ENCODE results near the gene STXBP6.
"Not testable (repeated sequence)": the region's sequence is repeated elsewhere in the genome, so short reads cannot be mapped to it uniquely, and the experiment has no call there.

STXBP6 gene

DNA sequence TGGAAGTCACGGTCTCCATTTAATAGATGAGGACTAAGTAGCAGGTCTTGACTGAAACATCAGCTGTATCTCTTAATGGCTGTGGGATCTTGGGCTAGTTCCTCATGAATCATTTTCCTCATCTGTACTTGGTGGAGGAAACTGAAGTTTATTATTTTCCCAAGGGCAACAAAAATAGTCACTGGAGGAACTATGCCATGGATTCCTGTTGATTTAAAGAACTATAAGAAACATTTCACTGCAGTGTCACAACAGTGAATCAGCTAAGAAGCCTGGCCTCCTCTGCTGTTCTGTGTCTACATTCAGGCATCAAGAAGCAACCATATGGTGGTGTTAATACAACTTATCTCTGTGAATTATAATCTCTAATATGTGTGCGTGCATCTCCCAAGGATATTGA lies 200.5 kb downstream of the STXBP6 start:
- no peak for DNase-seq

DNA sequence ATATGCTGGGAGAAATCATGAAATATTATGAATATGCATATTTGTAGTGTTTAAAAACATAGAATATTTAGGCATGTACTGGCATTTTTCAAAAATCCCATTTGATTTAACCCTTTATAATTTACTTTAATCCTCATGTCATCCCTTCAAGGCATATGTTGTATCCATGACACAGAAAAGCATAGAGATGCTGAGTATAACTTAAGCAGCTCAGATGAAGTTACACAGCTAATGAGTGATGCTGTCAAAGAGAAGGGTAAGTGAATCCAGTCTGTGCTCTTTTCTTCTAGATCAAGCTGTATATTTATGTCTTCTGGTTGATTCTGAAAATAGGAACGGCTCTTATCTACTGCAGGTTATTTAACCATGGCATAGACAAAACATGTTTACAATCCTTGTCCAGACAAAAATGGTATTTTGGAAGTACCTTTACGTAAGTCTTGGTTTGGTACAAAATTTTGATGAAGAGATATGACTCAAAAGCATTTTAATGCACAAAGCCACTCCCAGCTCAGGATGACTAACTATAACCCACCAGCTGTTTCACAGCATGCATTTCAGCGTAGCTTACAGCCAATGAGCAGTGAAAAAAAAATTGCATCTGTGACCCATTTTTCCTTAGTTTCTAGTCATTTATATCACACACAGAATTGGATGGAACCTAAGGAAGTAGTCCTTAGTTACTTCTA lies 201.7 kb downstream of the STXBP6 start:
- DNase-seq: no peak

- no peak for DNase-seq
Observed at GRCh38 chr14:24847568-24848095, 202.3 kb downstream of the STXBP6 start.

DNA sequence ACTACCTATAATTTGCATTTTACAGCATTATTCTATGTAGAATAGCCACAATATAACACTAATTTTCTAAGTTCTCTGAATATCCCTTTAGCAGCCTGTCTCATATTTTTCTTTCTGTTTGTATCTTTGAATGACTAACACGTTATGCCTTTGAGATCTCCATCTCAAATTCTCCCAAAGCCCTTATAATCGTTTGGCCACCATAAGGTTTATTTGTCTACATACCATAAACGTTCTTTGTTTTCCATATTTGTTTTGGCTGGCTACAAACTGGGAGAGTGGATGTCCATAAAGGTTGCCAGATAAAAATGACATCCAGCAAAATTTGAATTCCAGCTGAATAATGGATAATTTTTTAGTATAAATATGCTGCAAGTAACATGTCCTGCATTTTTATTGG lies 203.7 kb downstream of the STXBP6 start:
- DNase-seq: no peak

DNA sequence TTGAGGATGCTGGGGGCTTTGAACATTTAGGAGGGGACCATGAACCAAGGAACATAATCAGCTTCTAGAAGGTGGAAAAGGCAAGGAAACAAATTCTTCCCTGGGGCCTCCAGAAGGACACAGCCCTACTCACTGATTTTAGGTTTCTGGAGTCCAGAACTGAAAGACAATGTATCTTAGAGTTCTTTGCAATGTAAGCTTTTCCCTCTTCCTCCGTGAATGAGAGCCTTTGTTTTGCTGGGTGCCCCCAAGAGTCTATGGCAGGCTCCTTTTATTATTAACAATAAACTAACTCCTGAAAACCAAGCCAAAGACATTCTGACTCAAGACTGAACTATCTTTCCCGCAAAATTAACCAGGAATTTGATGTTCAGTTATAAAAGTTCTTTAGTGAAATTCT lies 204.1 kb downstream of the STXBP6 start:
- no peak for DNase-seq

- no peak for DNase-seq
Observed at GRCh38 chr14:24844011-24844410, 205.9 kb downstream of the STXBP6 start.

- DNase-seq: no peak
Observed at GRCh38 chr14:24843494-24843893, 206.5 kb downstream of the STXBP6 start.

DNA sequence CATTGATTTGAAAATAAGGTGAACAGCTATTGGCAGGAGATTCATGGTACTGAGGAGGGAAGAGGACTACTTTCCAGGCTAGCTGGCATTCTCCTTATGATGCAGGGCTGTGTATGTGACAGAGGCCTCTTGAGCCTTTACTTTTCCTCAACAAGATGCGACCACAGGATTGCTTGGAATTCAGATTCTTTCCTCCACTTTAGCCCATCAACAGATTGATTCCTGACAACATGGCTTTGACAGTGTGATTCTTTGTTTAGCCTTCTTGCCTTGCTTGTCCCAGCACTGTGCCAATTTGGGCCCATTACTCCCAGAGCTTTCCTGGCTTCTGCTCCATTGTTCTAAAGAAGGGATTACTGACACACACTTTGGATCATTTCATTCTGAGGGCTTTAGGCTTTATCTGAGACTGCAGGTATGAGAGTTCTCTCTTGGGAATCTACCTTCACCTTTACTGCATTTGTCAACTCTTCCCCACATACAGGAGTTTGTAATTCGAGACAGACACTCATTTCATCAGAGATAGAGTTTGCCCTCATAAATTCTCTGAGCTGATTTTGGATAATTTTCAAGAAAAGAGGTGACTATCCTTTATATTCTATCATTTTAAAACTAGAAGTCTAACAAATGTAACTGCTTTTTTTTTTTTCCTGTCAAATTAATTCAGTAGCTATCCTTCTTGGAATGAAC lies 209.6 kb downstream of the STXBP6 start:
- no peak for DNase-seq

DNA sequence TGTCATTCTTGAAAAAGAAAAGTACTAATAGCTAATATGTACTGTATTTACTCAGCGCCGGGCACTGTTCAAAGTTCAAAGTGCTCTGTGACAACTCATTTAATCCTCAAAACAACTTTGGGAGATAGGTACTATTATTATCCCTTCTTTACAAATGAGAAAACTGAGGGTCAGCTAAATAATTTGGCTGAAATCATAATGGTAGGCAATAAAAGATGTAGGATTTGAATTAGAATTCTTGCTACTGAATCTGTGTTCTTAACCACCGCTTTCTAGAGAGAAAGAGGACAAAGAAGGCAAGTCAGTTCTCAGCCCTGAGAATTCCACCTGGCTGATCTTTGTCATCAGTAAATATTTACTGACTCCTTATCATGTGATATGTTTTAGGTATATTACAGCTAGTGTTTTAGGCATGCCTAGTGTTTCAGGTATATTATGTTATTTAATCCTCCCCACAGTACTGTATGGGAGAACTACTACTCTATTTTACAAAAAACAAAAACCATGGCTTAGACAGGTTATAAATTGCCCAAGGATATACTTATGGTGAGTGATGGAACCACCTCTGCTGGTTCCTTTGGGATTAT lies 210.2 kb downstream of the STXBP6 start:
- no peak for DNase-seq

GRCh38 chr14:24838945-24839616 lies 210.9 kb downstream of the STXBP6 start:
- no peak for DNase-seq

- no peak for DNase-seq
Observed at GRCh38 chr14:24837280-24838046, 212.5 kb downstream of the STXBP6 start.

GRCh38 chr14:24836324-24836723 lies 213.6 kb downstream of the STXBP6 start:
- not testable (repeated sequence) for DNase-seq

- DNase-seq: no peak
Observed at GRCh38 chr14:24834956-24835355, 215.0 kb downstream of the STXBP6 start.

GRCh38 chr14:24833385-24833784 lies 216.6 kb downstream of the STXBP6 start:
- DNase-seq: no peak

GRCh38 chr14:24831677-24832076 lies 218.3 kb downstream of the STXBP6 start:
- DNase-seq: no peak

DNA sequence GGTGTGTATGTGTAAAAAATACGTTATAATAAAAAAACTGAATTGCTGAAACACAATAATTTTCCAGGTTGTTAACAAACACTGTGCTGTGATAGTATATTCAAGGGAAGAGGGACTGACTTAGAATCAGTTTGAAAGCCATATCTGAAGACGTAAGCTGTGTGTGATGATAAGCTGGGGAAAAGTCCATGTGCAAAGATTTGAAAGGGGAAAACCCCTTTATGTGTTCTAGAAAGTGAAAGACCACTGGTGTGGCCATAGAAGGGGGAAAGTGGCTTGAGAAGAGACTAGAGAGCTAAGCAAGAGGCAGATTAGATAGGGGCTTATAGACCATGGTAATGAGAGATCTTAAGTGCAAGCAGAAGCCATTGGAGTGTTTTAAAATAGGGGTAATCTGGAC lies 220.1 kb downstream of the STXBP6 start:
- no peak for DNase-seq

GRCh38 chr14:24828486-24828885 lies 221.5 kb downstream of the STXBP6 start:
- no peak for DNase-seq

DNA sequence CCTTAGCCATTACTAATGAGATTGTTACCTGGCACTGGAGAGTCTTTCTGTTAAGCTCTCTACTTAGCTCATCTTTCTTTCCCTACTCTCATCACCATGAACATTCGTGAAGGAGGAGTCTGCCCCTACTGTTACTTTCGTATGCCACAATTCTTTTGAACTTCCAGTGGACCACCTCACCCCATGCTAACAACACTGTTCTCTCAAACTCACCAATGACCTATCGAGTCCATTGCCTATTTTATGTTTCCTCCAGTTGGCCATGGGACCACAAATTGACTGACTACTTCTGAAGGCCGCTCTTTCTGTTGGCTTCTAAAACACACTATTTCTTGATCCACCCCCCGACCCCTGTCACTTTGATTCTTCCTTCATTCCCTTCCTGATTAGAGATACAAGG lies 223.6 kb downstream of the STXBP6 start:
- no peak for DNase-seq

- no peak for DNase-seq
Observed at GRCh38 chr14:24820616-24821015, 229.3 kb downstream of the STXBP6 start.

DNA sequence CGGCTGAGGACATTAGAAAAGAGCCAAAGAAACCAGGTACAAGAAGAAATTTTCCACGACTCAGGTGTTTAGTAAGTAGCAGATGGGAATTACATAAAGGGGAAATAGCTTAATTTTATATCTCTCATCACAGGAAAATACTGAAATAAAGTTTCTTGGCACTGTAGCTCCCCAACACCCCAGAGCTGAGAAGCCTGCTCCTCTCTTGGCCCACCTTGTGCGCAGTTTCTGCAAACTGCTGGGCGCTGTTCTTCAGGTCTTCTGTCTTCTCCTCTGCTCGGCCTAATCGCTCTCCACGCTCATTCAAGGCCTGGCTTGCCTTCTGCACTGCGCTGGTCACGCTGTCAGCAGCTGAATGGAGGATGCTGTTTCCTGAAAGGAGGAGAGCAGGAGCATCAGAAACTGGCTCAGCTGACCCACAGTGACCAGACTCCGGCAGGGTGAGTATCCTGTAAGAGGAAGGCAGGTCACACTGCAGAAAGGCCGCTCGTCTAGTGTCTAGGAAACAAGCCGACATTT lies 231.1 kb downstream of the STXBP6 start:
- DNase-seq: no peak

DNA sequence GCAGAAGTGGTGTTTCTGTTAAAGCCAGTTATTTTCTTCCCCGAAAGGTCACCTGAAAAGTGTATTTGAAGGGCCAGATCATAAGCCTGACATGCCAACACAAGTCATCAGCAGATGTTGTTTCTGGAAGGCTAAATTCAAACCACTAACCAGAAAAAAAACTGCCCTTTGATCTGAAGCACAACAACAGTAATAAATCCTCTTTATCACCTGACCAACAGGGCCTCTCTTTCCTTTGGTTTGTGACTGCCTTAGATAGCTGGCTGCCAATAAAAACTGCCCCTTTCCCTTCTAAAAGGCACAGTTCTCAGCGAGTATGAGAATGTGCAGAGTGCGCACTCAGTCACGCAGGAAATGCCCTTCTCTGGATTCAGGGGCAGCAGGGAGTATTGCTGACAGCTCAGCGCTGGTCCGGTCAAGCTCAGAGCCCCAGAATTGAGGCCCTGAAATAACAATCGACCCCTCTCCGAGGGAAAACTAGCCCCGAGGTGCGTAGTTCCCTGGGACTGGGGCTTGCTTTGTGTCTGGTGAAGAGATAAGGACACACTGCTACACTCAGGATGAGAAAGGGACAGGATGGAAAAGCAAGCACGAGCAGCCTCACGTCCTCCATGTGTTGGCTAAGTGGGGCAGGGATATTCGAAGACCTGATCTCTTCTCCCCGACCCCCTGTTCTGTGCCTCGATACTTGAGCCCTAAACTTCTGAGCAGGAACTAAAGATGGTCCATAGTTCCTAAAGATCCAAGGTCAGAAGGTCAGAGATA lies 231.7 kb downstream of the STXBP6 start:
- no peak for DNase-seq

All from NCI-H187 treated with DMSO at 0.1 percent for 48 hours (cell line).